Vagina (tissue), 2 donors: ENCODE measurements around the gene TTC28. TPM values are rescaled to one million over a fixed set of nuclear protein-coding genes. Genes with fewer than 3 reads are reported as not detected.

Experiments
- DNase-seq, 2 donors: peaks; one replicate each; pipeline ENCODE4 v3.0.0-alpha.2; 2017; ENCODE audit errors: extremely low spot score in 2 of 2
- H3K27ac ChIP-seq: fragments of 200-600 bp; sonication (generic); one replicate; pipeline ENCODE4 v1.5.1; 2019
- H3K27me3 ChIP-seq: fragments of 200-600 bp; sonication (generic); one replicate; pipeline ENCODE4 v1.5.1; 2019
- H3K36me3 ChIP-seq, 2 donors: fragments of 200-600 bp; sonication (generic); one replicate each; pipeline ENCODE4 v1.5.1; 2017 to 2019
- H3K4me1 ChIP-seq: fragments of 200-600 bp; sonication (generic); one replicate; pipeline ENCODE4 v1.5.1; 2019
- H3K4me3 ChIP-seq, 2 donors: fragments of 200-600 bp; sonication (generic); 1 replicate in 1 of 2; 2 replicates in 1 of 2; pipeline ENCODE4 v1.5.1; 2016 to 2019
- H3K9me3 ChIP-seq: fragments of 200-600 bp; sonication (generic); one replicate; pipeline ENCODE4 v1.5.1; 2019
- CTCF ChIP-seq, 3 experiments: fragments of 450-650 bp in 2 of 3; fragments of 200-600 bp in 1 of 3; sonication (generic) in 1 of 3; IDR thresholded peaks; one replicate each; pipeline ENCODE4 v1.5.1; 2017 to 2019; ENCODE audit warnings: antibody characterized with exemption in 3 of 3, mild to moderate bottlenecking in 2 of 3, moderate library complexity in 2 of 3
- POLR2A ChIP-seq, 2 donors: fragments of 450-650 bp; IDR thresholded peaks; one replicate each; pipeline ENCODE4 v1.6.1; 2017; ENCODE audit warnings: antibody characterized with exemption in 2 of 2, mild to moderate bottlenecking in 2 of 2, moderate library complexity in 2 of 2
- POLR2AphosphoS5 ChIP-seq, 2 donors: sonication (generic); formaldehyde crosslinking; IDR thresholded peaks; one replicate each; pipeline ENCODE4 v1.9.0; 2017; ENCODE audit warnings: antibody characterized with exemption in 2 of 2, mild to moderate bottlenecking in 2 of 2, low read depth in 1 of 2; ENCODE audit not compliant: insufficient read depth in 1 of 2
- intact Hi-C: fragments of 100-400 bp; cut with DNase I; formaldehyde crosslinking; loops from one replicate; pipeline ENCODE4 v1.15.1; 2023
- total RNA-seq: library from RNA; depleted of rRNA; stranded (reverse); fragments of >200 nt; gene quantifications from one replicate; pipeline ENCODE4 v1.2.3, GENCODE V29; 2016

TTC28 gene
- total RNA-seq, 1 donor from 2014 or later: 41.7 TPM

- DNase-seq: no peak
- Histone ChIP-seq H3K36me3 (peaks cover 0 to 17% of the 10 kb centered on the region in 2 donors), H3K27me3 (no peaks in the 10 kb centered on the region), H3K4me1 (no peaks in the 10 kb centered on the region), H3K27ac (peak overlapping the region; percentile 26), H3K9me3 (no peaks in the 10 kb centered on the region), H3K4me3 (no peak overlapping the region)
- intact Hi-C loops: no loop called here
- TF ChIP-seq CTCF (IDR thresholded peaks at IDR 0.05) (no peak), POLR2AphosphoS5 (IDR thresholded peaks at IDR 0.05; ENCODE audit: insufficient read depth in 1 of 2, low read depth in 1 of 2) (no peak), POLR2A (IDR thresholded peaks at IDR 0.05) (no peak)
Observed at GRCh38 chr22:27989758-27990450, 689.7 kb downstream of the TTC28 start.

- Histone ChIP-seq H3K9me3 (no peaks in the 10 kb centered on the region), H3K4me3 (no peak overlapping the region), H3K36me3 (peaks cover 0 to 21% of the 10 kb centered on the region in 2 donors), H3K4me1 (no peaks in the 10 kb centered on the region), H3K27ac (no peak overlapping the region), H3K27me3 (no peaks in the 10 kb centered on the region)
- intact Hi-C loops: no loop called here
- TF ChIP-seq CTCF (IDR thresholded peaks at IDR 0.05) (no peak), POLR2A (IDR thresholded peaks at IDR 0.05) (no peak), POLR2AphosphoS5 (IDR thresholded peaks at IDR 0.05; ENCODE audit: insufficient read depth in 1 of 2, low read depth in 1 of 2) (no peak)
- DNase-seq: no peak
Observed at GRCh38 chr22:27988704-27989103, 690.9 kb downstream of the TTC28 start.

GRCh38 chr22:27987557-27987956 lies 692.1 kb downstream of the TTC28 start:
- Histone ChIP-seq H3K9me3 (no peaks in the 10 kb centered on the region), H3K27me3 (no peaks in the 10 kb centered on the region), H3K4me3 (no peak overlapping the region), H3K27ac (no peak overlapping the region), H3K36me3 (peaks cover 0 to 28% of the 10 kb centered on the region in 2 donors), H3K4me1 (no peaks in the 10 kb centered on the region)
- intact Hi-C loops: no loop called here
- TF ChIP-seq POLR2A (IDR thresholded peaks at IDR 0.05) (no peak), POLR2AphosphoS5 (IDR thresholded peaks at IDR 0.05; ENCODE audit: insufficient read depth in 1 of 2, low read depth in 1 of 2) (no peak), CTCF (IDR thresholded peaks at IDR 0.05) (no peak)
- peak in 1 of 2 donors; percentile 40 for DNase-seq

- intact Hi-C loops: no loop called here
- Histone ChIP-seq H3K4me1 (no peaks in the 10 kb centered on the region), H3K27me3 (no peaks in the 10 kb centered on the region), H3K36me3 (peaks cover 0 to 29% of the 10 kb centered on the region in 2 donors), H3K27ac (no peak overlapping the region), H3K9me3 (no peaks in the 10 kb centered on the region), H3K4me3 (no peak overlapping the region)
- TF ChIP-seq POLR2A (IDR thresholded peaks at IDR 0.05): no peak
- TF ChIP-seq POLR2AphosphoS5 (IDR thresholded peaks at IDR 0.05; ENCODE audit: insufficient read depth in 1 of 2, low read depth in 1 of 2): no peak
- TF ChIP-seq CTCF (IDR thresholded peaks at IDR 0.05): no peak
- peak in 1 of 2 donors; percentile 47 for DNase-seq
Observed at GRCh38 chr22:27986937-27987336, 692.7 kb downstream of the TTC28 start.

GRCh38 chr22:27986459-27986858 lies 693.2 kb downstream of the TTC28 start:
- intact Hi-C loops: no loop called here
- no peak overlapping the region for H3K4me3 ChIP-seq
- H3K36me3 ChIP-seq: peaks cover 0 to 30% of the 10 kb centered on the region in 2 donors
- no peaks in the 10 kb centered on the region for H3K4me1 ChIP-seq
- H3K9me3 ChIP-seq: no peaks in the 10 kb centered on the region
- TF ChIP-seq POLR2A (IDR thresholded peaks at IDR 0.05): no peak
- TF ChIP-seq CTCF (IDR thresholded peaks at IDR 0.05): no peak
- no peak for TF ChIP-seq POLR2AphosphoS5 (IDR thresholded peaks at IDR 0.05; ENCODE audit: insufficient read depth in 1 of 2, low read depth in 1 of 2)
- peak; percentile 22 to 56 for DNase-seq
- H3K27me3 ChIP-seq: no peaks in the 10 kb centered on the region
- H3K27ac ChIP-seq: no peak overlapping the region
